Keratinocyte (primary cell): ENCODE measurements around the gene PAQR3. TPM values are rescaled to one million over a fixed set of nuclear protein-coding genes. Genes with fewer than 3 reads are reported as not detected.

Experiments
- DNase-seq: peaks from one replicate; pipeline ENCODE4 v3.0.0-alpha.2; 2011; ENCODE audit warnings: low read depth, missing footprints, low spot score
- FAIRE-seq: peaks from 2 replicates; lab custom pipeline; 2011; peaks lifted over from hg19 to GRCh38; lab: Jason Lieb, UNC
- H2AFZ ChIP-seq: 2 replicates; pipeline ENCODE4 v1.6.0; 2012; ENCODE audit warnings: low read length, control low read depth, inconsistent platforms; ENCODE audit not compliant: control insufficient read depth
- H3K27ac ChIP-seq: 2 replicates; pipeline ENCODE4 v1.5.1; 2011; ENCODE audit warnings: low read length; ENCODE audit not compliant: control insufficient read depth, insufficient read depth
- H3K27me3 ChIP-seq: 3 replicates; pipeline ENCODE4 v1.6.0; 2011; ENCODE audit warnings: low read length; ENCODE audit not compliant: control insufficient read depth, insufficient read depth; ENCODE audit errors: extremely low read depth
- H3K36me3 ChIP-seq, 2 experiments: 2 replicates in 1 of 2; 3 replicates in 1 of 2; pipeline ENCODE4 v1.5.1; 2011; ENCODE audit warnings: low read length in 2 of 2, mild to moderate bottlenecking in 1 of 2; ENCODE audit not compliant: control insufficient read depth in 2 of 2, insufficient read depth in 2 of 2; ENCODE audit errors: extremely low read depth in 1 of 2
- H3K4me1 ChIP-seq: 3 replicates; pipeline ENCODE4 v1.5.1; 2011; ENCODE audit warnings: low read length; ENCODE audit not compliant: control insufficient read depth, insufficient read depth; ENCODE audit errors: extremely low read depth
- H3K4me2 ChIP-seq: 3 replicates; pipeline ENCODE4 v1.6.0; 2011; ENCODE audit warnings: low read depth, low read length; ENCODE audit not compliant: control insufficient read depth, insufficient read depth; ENCODE audit errors: extremely low read depth
- H3K4me3 ChIP-seq, 3 experiments: fragments of 200-600 bp in 1 of 3; sonication (generic) in 1 of 3; 2 replicates in 2 of 3; 3 replicates in 1 of 3; pipeline ENCODE4 v1.5.1; 2011 to 2016; ENCODE audit warnings: low read length in 3 of 3, mild to moderate bottlenecking in 3 of 3, control low read depth in 2 of 3, inconsistent platforms in 1 of 3, low read depth in 1 of 3, mixed read lengths in 1 of 3, mixed run types in 1 of 3, moderate library complexity in 1 of 3; ENCODE audit not compliant: control insufficient read depth in 2 of 3, insufficient read depth in 2 of 3; ENCODE audit errors: extremely low read depth in 1 of 3
- H3K79me2 ChIP-seq: 2 replicates; pipeline ENCODE4 v1.6.0; 2012; ENCODE audit warnings: low read length; ENCODE audit not compliant: control insufficient read depth, insufficient read depth
- H3K9ac ChIP-seq: 3 replicates; pipeline ENCODE4 v1.6.0; 2011; ENCODE audit warnings: low read length; ENCODE audit not compliant: control insufficient read depth, insufficient read depth; ENCODE audit errors: extremely low read depth
- H3K9me1 ChIP-seq: 3 replicates; pipeline ENCODE4 v1.6.0; 2011; ENCODE audit warnings: low read length; ENCODE audit not compliant: control insufficient read depth, insufficient read depth; ENCODE audit errors: extremely low read depth
- H3K9me3 ChIP-seq: 2 replicates; pipeline ENCODE4 v1.5.1; 2012; ENCODE audit warnings: low read depth, low read length; ENCODE audit not compliant: control insufficient read depth
- H4K20me1 ChIP-seq: 3 replicates; pipeline ENCODE4 v1.6.0; 2011; ENCODE audit warnings: low read length; ENCODE audit not compliant: control insufficient read depth, insufficient read depth; ENCODE audit errors: extremely low read depth
- EZH2 ChIP-seq: IDR thresholded peaks from one replicate; pipeline ENCODE4 v1.6.1; 2012; ENCODE audit warnings: inconsistent platforms, mild to moderate bottlenecking, low read length, moderate library complexity
- dilution Hi-C: fragments of 300-500 bp; cut with MboI; formaldehyde crosslinking; loops from one replicate; pipeline ENCODE4 v1.7.0; 2020; ENCODE audit warnings: low sequenced_read_pairs; ENCODE audit not compliant: extremely low pct_ligation_motif_present
- polyA plus RNA-seq, 5 experiments: library from polyadenylated mRNA; depleted of rRNA in 3 of 5; stranded (reverse) in 3 of 5; stranded (forward) in 1 of 5; unstranded in 1 of 5; fragments of >200 nt; gene quantifications; 1 replicate in 1 of 5; 2 replicates in 3 of 5; 3 replicates in 1 of 5; pipeline versions ENCODE4 v1.2.1 to v1.2.3, GENCODE V29; 2011 to 2012; ENCODE audit warnings: missing spikeins in 2 of 5, low read depth in 1 of 5, low replicate concordance in 1 of 5
- TF ChIP-seq, protein P1 (sequence below), 3 experiments: IDR thresholded peaks in 1 of 3; conservative IDR thresholded peaks in 1 of 3; optimal IDR thresholded peaks in 1 of 3; 2 replicates in 2 of 3; 3 replicates in 1 of 3; pipeline versions ENCODE3 to v1.5.1; 2011; ENCODE audit warnings: low read length in 3 of 3, mild to moderate bottlenecking in 3 of 3, moderate library complexity in 2 of 3, control low read depth in 1 of 3, inconsistent platforms in 1 of 3; ENCODE audit not compliant: insufficient read depth in 2 of 3; ENCODE audit errors: extremely low read depth in 1 of 3

PAQR3 gene
- polyA plus RNA-seq, 1 donor (not counting 4 experiments of a cell fraction or from before 2014, with no cell fraction given) = 31.0 TPM

DNA sequence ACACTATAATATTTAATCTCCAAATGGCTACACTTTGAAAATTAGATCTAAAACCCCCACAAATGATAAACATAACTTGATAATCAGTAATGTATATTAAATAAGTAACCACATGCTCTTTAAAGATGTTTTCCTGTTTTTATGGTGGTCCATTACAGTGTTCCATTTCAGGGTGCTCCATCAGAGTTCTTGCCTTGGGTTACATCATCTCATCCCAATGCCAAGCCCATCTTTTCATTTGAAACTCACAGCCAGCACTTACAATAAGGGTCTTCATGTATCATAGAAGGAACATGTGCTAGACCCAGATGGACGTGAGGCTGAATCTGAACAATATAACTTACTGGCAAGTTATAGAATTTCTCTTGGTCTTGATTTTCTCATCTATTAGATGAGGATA lies 10.5 kb upstream of the PAQR3 start:
- Histone ChIP-seq H3K9me1 (no peaks in the 10 kb centered on the region), H4K20me1 (no peaks in the 10 kb centered on the region), H3K9ac (no peak overlapping the region), H3K9me3 (no peaks in the 10 kb centered on the region), H3K27ac (no peak overlapping the region), H3K79me2 (no peaks in the 10 kb centered on the region), H3K4me1 (no peaks in the 10 kb centered on the region), H2AFZ (no peak overlapping the region), H3K4me3 (no peak overlapping the region), H3K4me2 (no peak overlapping the region), H3K36me3 (no peaks in the 10 kb centered on the region), H3K27me3 (no peaks in the 10 kb centered on the region)
- DNase-seq (no peak), FAIRE-seq (no peak)
- TF ChIP-seq EZH2 = no peak
- TF ChIP-seq, protein P1, sequence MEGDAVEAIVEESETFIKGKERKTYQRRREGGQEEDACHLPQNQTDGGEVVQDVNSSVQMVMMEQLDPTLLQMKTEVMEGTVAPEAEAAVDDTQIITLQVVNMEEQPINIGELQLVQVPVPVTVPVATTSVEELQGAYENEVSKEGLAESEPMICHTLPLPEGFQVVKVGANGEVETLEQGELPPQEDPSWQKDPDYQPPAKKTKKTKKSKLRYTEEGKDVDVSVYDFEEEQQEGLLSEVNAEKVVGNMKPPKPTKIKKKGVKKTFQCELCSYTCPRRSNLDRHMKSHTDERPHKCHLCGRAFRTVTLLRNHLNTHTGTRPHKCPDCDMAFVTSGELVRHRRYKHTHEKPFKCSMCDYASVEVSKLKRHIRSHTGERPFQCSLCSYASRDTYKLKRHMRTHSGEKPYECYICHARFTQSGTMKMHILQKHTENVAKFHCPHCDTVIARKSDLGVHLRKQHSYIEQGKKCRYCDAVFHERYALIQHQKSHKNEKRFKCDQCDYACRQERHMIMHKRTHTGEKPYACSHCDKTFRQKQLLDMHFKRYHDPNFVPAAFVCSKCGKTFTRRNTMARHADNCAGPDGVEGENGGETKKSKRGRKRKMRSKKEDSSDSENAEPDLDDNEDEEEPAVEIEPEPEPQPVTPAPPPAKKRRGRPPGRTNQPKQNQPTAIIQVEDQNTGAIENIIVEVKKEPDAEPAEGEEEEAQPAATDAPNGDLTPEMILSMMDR (optimal IDR thresholded peaks at IDR 0.05 in 1 of 3, IDR thresholded peaks at IDR 0.05 in 1 of 3, conservative IDR thresholded peaks at IDR 0.05 in 1 of 3; ENCODE audit: extremely low read depth in 1 of 3, insufficient read depth in 2 of 3, low read length in 3 of 3) = no peak
- dilution Hi-C loops = no loop called here

DNA sequence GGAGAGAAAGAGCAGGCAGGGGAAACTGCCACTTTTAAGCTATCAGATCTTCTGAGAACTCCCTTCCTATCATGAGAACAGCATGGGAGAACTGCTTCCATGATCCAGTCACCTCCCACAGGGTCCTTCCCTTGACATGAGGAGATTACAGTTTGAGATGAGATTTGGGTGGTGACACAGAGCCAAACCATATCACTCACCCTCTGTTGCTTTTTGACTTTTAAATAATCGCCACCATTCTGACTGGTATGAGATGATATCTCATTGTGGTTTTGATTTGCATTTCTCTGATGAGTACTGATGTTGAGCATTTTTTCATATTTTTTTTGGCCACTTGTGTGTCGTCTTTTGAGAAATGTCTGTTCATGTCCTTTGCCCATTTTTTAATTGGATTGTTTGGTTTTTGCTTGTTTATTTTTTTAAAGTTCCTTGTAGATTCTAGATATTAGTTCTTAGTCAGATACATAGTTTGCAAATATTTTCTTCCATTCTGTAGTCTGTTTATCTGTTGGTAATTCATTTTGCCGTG lies 6.5 kb upstream of the PAQR3 start:
- no peak for FAIRE-seq
- dilution Hi-C loops = no loop called here

More for the DNA sequence above, 6.5 kb upstream of the PAQR3 start:
- H3K9me1 ChIP-seq = no peaks in the 10 kb centered on the region
- no peak overlapping the region for H2AFZ ChIP-seq
- H3K36me3 ChIP-seq = no peaks in the 10 kb centered on the region
- no peak overlapping the region for H3K27ac ChIP-seq
- no peaks in the 10 kb centered on the region for H3K27me3 ChIP-seq
- no peak for DNase-seq
- no peaks in the 10 kb centered on the region for H4K20me1 ChIP-seq
- no peaks in the 10 kb centered on the region for H3K79me2 ChIP-seq
- no peak overlapping the region for H3K4me2 ChIP-seq
- H3K4me3 ChIP-seq = no peak overlapping the region
- no peak overlapping the region for H3K9ac ChIP-seq
- H3K4me1 ChIP-seq = no peaks in the 10 kb centered on the region
- TF ChIP-seq, protein P1 (optimal IDR thresholded peaks at IDR 0.05 in 1 of 3, IDR thresholded peaks at IDR 0.05 in 1 of 3, conservative IDR thresholded peaks at IDR 0.05 in 1 of 3; ENCODE audit: extremely low read depth in 1 of 3, insufficient read depth in 2 of 3, low read length in 3 of 3) = no peak
- TF ChIP-seq EZH2 = no peak
- H3K9me3 ChIP-seq = no peaks in the 10 kb centered on the region
